Trophoblast cell (in vitro differentiated cells and primary cell): ENCODE data around the gene METTL15.
A peak's percentile ranks its signal among the peaks of the same experiment; 100 is the strongest.
"Not testable (repeated sequence)": the region's sequence is repeated elsewhere in the genome, so short reads cannot be mapped to it uniquely, and the experiment has no call there.

Experiments
- DNase-seq, 2 donors: peaks; one replicate each; pipeline ENCODE4 v3.0.0-alpha.2; 2016
- H2AFZ ChIP-seq: 2 replicates; pipeline ENCODE4 v1.6.1; 2013; ENCODE audit warnings: low read length, moderate library complexity, mild to moderate bottlenecking; ENCODE audit not compliant: insufficient read depth, poor library complexity
- H2AK5ac ChIP-seq: 2 replicates; pipeline ENCODE4 v1.6.1; 2013; ENCODE audit warnings: mild to moderate bottlenecking, low read length
- H2BK120ac ChIP-seq: 2 replicates; pipeline ENCODE4 v1.6.1; 2013; ENCODE audit warnings: low read length, mild to moderate bottlenecking, moderate library complexity; ENCODE audit not compliant: insufficient read depth, poor library complexity
- H2BK12ac ChIP-seq: 2 replicates; pipeline ENCODE4 v1.6.1; 2013; ENCODE audit warnings: mild to moderate bottlenecking, low read length, moderate library complexity
- H2BK5ac ChIP-seq: 2 replicates; pipeline ENCODE4 v1.6.1; 2013; ENCODE audit warnings: low read length, low read depth, moderate library complexity, mild to moderate bottlenecking; ENCODE audit not compliant: poor library complexity
- H3K14ac ChIP-seq: 2 replicates; pipeline ENCODE4 v1.6.1; 2013; ENCODE audit warnings: mild to moderate bottlenecking, low read length
- H3K18ac ChIP-seq: 2 replicates; pipeline ENCODE4 v1.6.1; 2013; ENCODE audit warnings: mild to moderate bottlenecking, low read length
- H3K23ac ChIP-seq: 2 replicates; pipeline ENCODE4 v1.6.1; 2013; ENCODE audit warnings: low read length
- H3K27ac ChIP-seq: 2 replicates; pipeline ENCODE4 v1.5.1; 2013; ENCODE audit warnings: low read depth, mild to moderate bottlenecking, inconsistent platforms, low read length, moderate library complexity
- H3K27me3 ChIP-seq: 2 replicates; pipeline ENCODE4 v1.6.1; 2013; ENCODE audit warnings: inconsistent platforms, mild to moderate bottlenecking, low read length, moderate library complexity; ENCODE audit not compliant: insufficient read depth
- H3K36me3 ChIP-seq, 2 experiments: 1 replicate in 1 of 2; 2 replicates in 1 of 2; pipeline ENCODE4 v1.6.1; 2013; ENCODE audit warnings: low read length in 2 of 2, mild to moderate bottlenecking in 2 of 2, moderate library complexity in 1 of 2; ENCODE audit not compliant: insufficient read depth in 2 of 2, control insufficient read depth in 1 of 2
- H3K4ac ChIP-seq: 2 replicates; pipeline ENCODE4 v1.6.1; 2013; ENCODE audit warnings: low read depth, mild to moderate bottlenecking, low read length, moderate library complexity
- H3K4me1 ChIP-seq, 2 experiments: 1 replicate in 1 of 2; 2 replicates in 1 of 2; pipeline ENCODE4 v1.6.1; 2013; ENCODE audit warnings: low read length in 2 of 2, mild to moderate bottlenecking in 2 of 2, moderate library complexity in 1 of 2; ENCODE audit not compliant: insufficient read depth in 2 of 2, control insufficient read depth in 1 of 2
- H3K4me2 ChIP-seq: 2 replicates; pipeline ENCODE4 v1.6.1; 2013; ENCODE audit warnings: inconsistent platforms, mild to moderate bottlenecking, low read length, moderate library complexity
- H3K4me3 ChIP-seq: 2 replicates; pipeline ENCODE4 v1.5.1; 2013; ENCODE audit warnings: mild to moderate bottlenecking, low read depth, low read length, inconsistent platforms
- H3K79me1 ChIP-seq: one replicate; pipeline ENCODE4 v1.6.1; 2013; ENCODE audit warnings: low read length
- H3K79me2 ChIP-seq: 2 replicates; pipeline ENCODE4 v1.6.1; 2013; ENCODE audit warnings: low read length, mild to moderate bottlenecking; ENCODE audit not compliant: control insufficient read depth, insufficient read depth, poor library complexity
- H3K9ac ChIP-seq: 2 replicates; pipeline ENCODE4 v1.6.1; 2013; ENCODE audit warnings: mild to moderate bottlenecking, low read length
- H3K9me3 ChIP-seq: 2 replicates; pipeline ENCODE4 v1.6.1; 2013; ENCODE audit warnings: low read depth, mild to moderate bottlenecking, control low read depth, inconsistent platforms, low read length; ENCODE audit not compliant: insufficient read depth
- H4K12ac ChIP-seq: 2 replicates; pipeline ENCODE4 v1.6.1; 2013; ENCODE audit warnings: low read depth, mild to moderate bottlenecking, low read length, moderate library complexity
- H4K8ac ChIP-seq: 2 replicates; pipeline ENCODE4 v1.6.1; 2013; ENCODE audit warnings: low read depth, mild to moderate bottlenecking, low read length, moderate library complexity
- H4K91ac ChIP-seq: one replicate; pipeline ENCODE4 v1.6.1; 2013; ENCODE audit warnings: low read depth, mild to moderate bottlenecking, low read length, moderate library complexity
- WGBS: extraction: QIAGEN DNeasy Blood & Tissue Kit; methylation state at CpG from one replicate; pipeline ENCODE4 v1.1.7; 2013; ENCODE audit warnings: missing lambda C conversion rate; ENCODE audit not compliant: insufficient read length, insufficient coverage; ENCODE audit errors: extremely low coverage; 5-methylcytosine and 5-hydroxymethylcytosine counted together

The METTL15 gene

GRCh38 chr11:28323621-28324020, 215.4 kb downstream of the METTL15 start:
- DNase-seq: no peak
- no peak overlapping the region for H4K91ac ChIP-seq
- H3K23ac ChIP-seq: no peak overlapping the region
- H3K27ac ChIP-seq: no peak overlapping the region
- H4K12ac ChIP-seq: no peak overlapping the region
- H3K4me2 ChIP-seq: no peak overlapping the region
- H2BK120ac ChIP-seq: no peak overlapping the region
- no peak overlapping the region for H3K9ac ChIP-seq
- no peaks in the 10 kb centered on the region for H3K4me1 ChIP-seq
- H3K4ac ChIP-seq: no peak overlapping the region
- H3K79me2 ChIP-seq: no peaks in the 10 kb centered on the region
- no peaks in the 10 kb centered on the region for H3K27me3 ChIP-seq
- no peak overlapping the region for H3K14ac ChIP-seq
- H2BK5ac ChIP-seq: no peak overlapping the region
- no peak overlapping the region for H3K4me3 ChIP-seq
- no peaks in the 10 kb centered on the region for H3K79me1 ChIP-seq
- H2BK12ac ChIP-seq: no peak overlapping the region
- no peak overlapping the region for H4K8ac ChIP-seq
- no peaks in the 10 kb centered on the region for H3K36me3 ChIP-seq
- no peak overlapping the region for H2AK5ac ChIP-seq
- no peak overlapping the region for H2AFZ ChIP-seq
- H3K9me3 ChIP-seq: no peaks in the 10 kb centered on the region
- no peak overlapping the region for H3K18ac ChIP-seq

GRCh38 chr11:28332393-28332792, 224.2 kb downstream of the METTL15 start:
- H3K14ac ChIP-seq, H3K4me3 ChIP-seq, H3K4me2 ChIP-seq, H3K79me2 ChIP-seq, H3K27me3 ChIP-seq, H2AK5ac ChIP-seq, H4K8ac ChIP-seq, H3K4me1 ChIP-seq, H3K79me1 ChIP-seq, H3K9me3 ChIP-seq, H3K9ac ChIP-seq, H2BK12ac ChIP-seq, H2BK120ac ChIP-seq, H2BK5ac ChIP-seq, H3K27ac ChIP-seq, H3K4ac ChIP-seq, H4K12ac ChIP-seq, H3K23ac ChIP-seq, H3K18ac ChIP-seq, H2AFZ ChIP-seq, H4K91ac ChIP-seq, H3K36me3 ChIP-seq, DNase-seq: not testable (repeated sequence)
- no CpG with 5 or more reads among the region's 4 CpGs for WGBS

GRCh38 chr11:28337701-28338100, 229.5 kb downstream of the METTL15 start:
- H3K27me3 ChIP-seq: no peaks in the 10 kb centered on the region
- no peak overlapping the region for H3K14ac ChIP-seq

GRCh38 chr11:28338371-28338770, 230.2 kb downstream of the METTL15 start:
- no peak overlapping the region for H3K9ac ChIP-seq
- H3K79me2 ChIP-seq: no peaks in the 10 kb centered on the region
- H4K8ac ChIP-seq: no peak overlapping the region
- no peak overlapping the region for H2AK5ac ChIP-seq
- no peaks in the 10 kb centered on the region for H3K9me3 ChIP-seq
- H3K18ac ChIP-seq: no peak overlapping the region
- no peak overlapping the region for H3K27ac ChIP-seq
- H3K79me1 ChIP-seq: no peaks in the 10 kb centered on the region
- no peak overlapping the region for H2BK5ac ChIP-seq
- no peak overlapping the region for H2AFZ ChIP-seq
- H3K36me3 ChIP-seq: no peaks in the 10 kb centered on the region
- no peak overlapping the region for H2BK12ac ChIP-seq
- H3K14ac ChIP-seq: no peak overlapping the region
- H2BK120ac ChIP-seq: no peak overlapping the region
- no peak overlapping the region for H3K4ac ChIP-seq
- H4K91ac ChIP-seq: no peak overlapping the region
- H3K4me2 ChIP-seq: no peak overlapping the region
- no peak overlapping the region for H4K12ac ChIP-seq
- no peak overlapping the region for H3K4me3 ChIP-seq
- DNase-seq: peak in 1 of 2 donors; percentile 46
- no peak overlapping the region for H3K23ac ChIP-seq
- no peaks in the 10 kb centered on the region for H3K27me3 ChIP-seq
- no CpG with 5 or more reads among the region's 3 CpGs for WGBS
- H3K4me1 ChIP-seq: no peaks in the 10 kb centered on the region

More at GRCh38 chr11:28337701-28338100, 229.5 kb downstream of the METTL15 start:
- no peaks in the 10 kb centered on the region for H3K79me1 ChIP-seq
- H4K91ac ChIP-seq: no peak overlapping the region
- H3K4ac ChIP-seq: no peak overlapping the region
- DNase-seq: peak in 1 of 2 donors; percentile 19
- H3K18ac ChIP-seq: no peak overlapping the region
- no peaks in the 10 kb centered on the region for H3K4me1 ChIP-seq
- no peak overlapping the region for H2AFZ ChIP-seq
- H3K36me3 ChIP-seq: no peaks in the 10 kb centered on the region
- no peak overlapping the region for H4K12ac ChIP-seq
- H2BK120ac ChIP-seq: no peak overlapping the region
- no peak overlapping the region for H3K4me2 ChIP-seq
- H3K9me3 ChIP-seq: no peaks in the 10 kb centered on the region
- no peak overlapping the region for H2BK5ac ChIP-seq
- H2AK5ac ChIP-seq: no peak overlapping the region
- H4K8ac ChIP-seq: no peak overlapping the region
- no peak overlapping the region for H3K27ac ChIP-seq
- no peak overlapping the region for H3K9ac ChIP-seq
- no peak overlapping the region for H2BK12ac ChIP-seq
- no peak overlapping the region for H3K4me3 ChIP-seq
- H3K23ac ChIP-seq: no peak overlapping the region
- H3K79me2 ChIP-seq: no peaks in the 10 kb centered on the region

GRCh38 chr11:28339488-28339887, 231.3 kb downstream of the METTL15 start:
- Histone ChIP-seq H3K27me3 (no peaks in the 10 kb centered on the region), H2BK12ac (no peak overlapping the region), H2BK5ac (no peak overlapping the region), H3K9ac (no peak overlapping the region), H3K4me3 (no peak overlapping the region), H3K27ac (no peak overlapping the region), H3K36me3 (no peaks in the 10 kb centered on the region), H3K79me1 (no peaks in the 10 kb centered on the region), H3K4me2 (no peak overlapping the region), H3K18ac (no peak overlapping the region), H3K4ac (no peak overlapping the region), H3K23ac (no peak overlapping the region), H3K79me2 (no peaks in the 10 kb centered on the region), H2BK120ac (no peak overlapping the region), H4K91ac (no peak overlapping the region), H3K14ac (no peak overlapping the region), H4K12ac (no peak overlapping the region), H3K9me3 (no peaks in the 10 kb centered on the region), H3K4me1 (no peaks in the 10 kb centered on the region), H2AFZ (no peak overlapping the region), H2AK5ac (no peak overlapping the region), H4K8ac (no peak overlapping the region)
- no peak for DNase-seq
- WGBS: no CpG with 5 or more reads among the region's 1 CpG
